ENCODE results near the gene TACC2.

- no peak for TF ChIP-seq CTCF (IDR thresholded peaks at IDR 0.05)
- TF ChIP-seq POLR2AphosphoS5 (IDR thresholded peaks at IDR 0.05) = no peak
- no peak for TF ChIP-seq POLR2A (IDR thresholded peaks at IDR 0.05)
Measured at GRCh38 chr10:122277526-122278136, 288.7 kb downstream of the TACC2 start.
